ENCODE results near the gene SIX3.

SIX3 gene

GRCh38 chr2:44936715-44937687 is 4.5 kb upstream of the SIX3 start:
- no peak overlapping the region for H3K4me3 ChIP-seq (ENCODE audit: low read depth, low read length)
- ChIA-PET CTCF (interaction anchor here (0.8 kb wide), 1 partner anchor 20 kb away, joined by 3 read pairs; no protein-coding TSS in a partner anchor), POLR2A (no interaction called here)
- TF ChIP-seq CTCF (IDR thresholded peaks at IDR 0.05; ENCODE audit: insufficient read depth, low read length, missing control alignments) = no peak
- no peak for DNase-seq (ENCODE audit: low read depth, low spot score)

- H3K4me3 ChIP-seq (ENCODE audit: low read depth, low read length) = no peak overlapping the region
- no peak for DNase-seq (ENCODE audit: low read depth, low spot score)
- ChIA-PET POLR2A (no interaction called here), CTCF (no interaction called here)
- no peak for TF ChIP-seq CTCF (IDR thresholded peaks at IDR 0.05; ENCODE audit: insufficient read depth, low read length, missing control alignments)
Measured at GRCh38 chr2:44937688-44938240, 3.7 kb upstream of the SIX3 start.

GRCh38 chr2:44938287-44939105 is 3.0 kb upstream of the SIX3 start:
- no peak for TF ChIP-seq CTCF (IDR thresholded peaks at IDR 0.05; ENCODE audit: insufficient read depth, low read length, missing control alignments)
- POLR2A ChIA-PET = no interaction called here
- H3K4me3 ChIP-seq (ENCODE audit: low read depth, low read length) = no peak overlapping the region

GRCh38 chr2:44939106-44940048 is 2.1 kb upstream of the SIX3 start:
- H3K4me3 ChIP-seq (ENCODE audit: low read depth, low read length) = no peak overlapping the region

More at GRCh38 chr2:44938287-44939105, 3.0 kb upstream of the SIX3 start:
- no peak for DNase-seq (ENCODE audit: low read depth, low spot score)
- CTCF ChIA-PET = interaction anchor here (1.7 kb wide), 1 partner anchor 18 kb away, joined by 4 read pairs; no protein-coding TSS in a partner anchor

More at GRCh38 chr2:44939106-44940048, 2.1 kb upstream of the SIX3 start:
- DNase-seq (ENCODE audit: low read depth, low spot score) = no peak
- no peak for TF ChIP-seq CTCF (IDR thresholded peaks at IDR 0.05; ENCODE audit: insufficient read depth, low read length, missing control alignments)
- CTCF ChIA-PET = interaction anchor here (1.7 kb wide), 1 partner anchor 17 kb away, joined by 4 read pairs; no protein-coding TSS in a partner anchor
- POLR2A ChIA-PET = no interaction called here
